Dedifferentiated amniotic fluid mesenchymal stem cell (primary cell): ENCODE data around the gene PSMA4.
"Not testable (repeated sequence)": the region's sequence is repeated elsewhere in the genome, so short reads cannot be mapped to it uniquely, and the experiment has no call there.

Experiments
- DNase-seq: peaks from one replicate; pipeline ENCODE4 v3.0.0-alpha.2; 2016; ENCODE audit errors: extremely low spot score

Gene PSMA4

GRCh38 chr15:78551902-78552301 is 11.7 kb downstream of the PSMA4 start:
- no peak for DNase-seq

GRCh38 chr15:78552597-78552996 is 12.4 kb downstream of the PSMA4 start:
- DNase-seq = no peak

- not testable (repeated sequence) for DNase-seq
Measured at GRCh38 chr15:78560201-78560600, 20.0 kb downstream of the PSMA4 start.

GRCh38 chr15:78561490-78561889 is 21.2 kb downstream of the PSMA4 start:
- DNase-seq = no peak

GRCh38 chr15:78563092-78563491 is 22.8 kb downstream of the PSMA4 start:
- no peak for DNase-seq

- DNase-seq = no peak
Measured at GRCh38 chr15:78564743-78565096, 24.5 kb downstream of the PSMA4 start.

- peak; percentile 27 for DNase-seq
Measured at GRCh38 chr15:78565097-78565950, 25.1 kb downstream of the PSMA4 start, which contains the start of gene CHRNA5. Gene CHRNA5, plus strand, starts transcription at chr15:78565520. Its CDS starts 200 bp downstream, at chr15:78565720.

- no peak for DNase-seq
Measured at GRCh38 chr15:78565951-78566774, 25.9 kb downstream of the PSMA4 start.

GRCh38 chr15:78567531-78567930 is 27.3 kb downstream of the PSMA4 start:
- DNase-seq = no peak

- DNase-seq = no peak
Measured at GRCh38 chr15:78570710-78571109, 30.5 kb downstream of the PSMA4 start.

GRCh38 chr15:78571382-78571781 is 31.1 kb downstream of the PSMA4 start:
- DNase-seq = no peak

- DNase-seq = no peak
Measured at GRCh38 chr15:78573416-78573815, 33.2 kb downstream of the PSMA4 start.

- DNase-seq = no peak
Measured at GRCh38 chr15:78574944-78575343, 34.7 kb downstream of the PSMA4 start.

GRCh38 chr15:78597583-78597982 is 57.3 kb downstream of the PSMA4 start:
- DNase-seq = no peak

GRCh38 chr15:78598348-78598747 is 58.1 kb downstream of the PSMA4 start:
- no peak for DNase-seq

GRCh38 chr15:78599189-78599588 is 58.9 kb downstream of the PSMA4 start:
- no peak for DNase-seq
